HepG2 (cell line): ENCODE measurements around the gene KIAA1217. TPM values are rescaled to one million over a fixed set of nuclear protein-coding genes. Genes with fewer than 3 reads are reported as not detected.

ENCODE experiments used
- ATAC-seq: fragments of 200-7000 bp; cut with Tn5 transposase; 3 replicates; pipeline ENCODE4 v1.9.1; 2020; ENCODE audit warnings: mild to moderate bottlenecking, moderate library complexity
- BruUV-seq: library from RNA; stranded (reverse); fragments of 400-500 nt; replicated peaks from 2 replicates; lab custom pipeline; 2021; lab: Mats Ljungman, UMichigan
- CTCF ChIA-PET: fragments of 300-600 bp; formaldehyde crosslinking; extraction: SDS; loops from one replicate; lab custom pipeline; 2021; ENCODE audit warnings: low total read pairs, inconsistent platforms, low intra/inter-chr PET ratio; lab: Yijun Ruan, JAX
- POLR2A ChIA-PET: fragments of 350-600 bp; sonication (Branson Sonifier 250); formaldehyde crosslinking; loops from one replicate; lab custom pipeline; 2020; ENCODE audit warnings: antibody characterized with exemption, inconsistent platforms; lab: Yijun Ruan, JAX
- DNase-seq: peaks from one replicate; pipeline ENCODE4 v3.0.0-alpha.2; 2015; ENCODE audit warnings: low spot score
- FAIRE-seq: peaks from 3 replicates; lab custom pipeline; 2011; peaks lifted over from hg19 to GRCh38; lab: Jason Lieb, UNC
- H2AFZ ChIP-seq: one replicate; pipeline ENCODE4 v1.6.1; 2011; ENCODE audit warnings: low read length, inconsistent platforms
- H3K27ac ChIP-seq: fragments of 300-600 bp; 3 replicates; pipeline ENCODE4 v1.8.0; 2011; ENCODE audit warnings: mixed run types, mild to moderate bottlenecking, mixed read lengths, low read length, inconsistent platforms; ENCODE audit not compliant: insufficient read depth; ENCODE audit errors: extremely low read length
- H3K27me3 ChIP-seq, 2 experiments: fragments of 200-600 bp in 1 of 2; 2 replicates in 1 of 2; 3 replicates in 1 of 2; pipeline versions ENCODE4 v1.6.0 to v1.8.0; 2011; ENCODE audit warnings: low read length in 2 of 2, mild to moderate bottlenecking in 2 of 2, moderate library complexity in 2 of 2, inconsistent platforms in 1 of 2; ENCODE audit not compliant: insufficient read depth in 2 of 2, control insufficient read depth in 1 of 2
- H3K36me3 ChIP-seq, 2 experiments: fragments of 200-600 bp in 1 of 2; replicated peaks in 1 of 2; 2 replicates in 1 of 2; 3 replicates in 1 of 2; pipeline versions ENCODE4 v1.5.1 to v1.8.0; 2011; ENCODE audit warnings: low read length in 2 of 2, inconsistent platforms in 1 of 2; ENCODE audit not compliant: insufficient read depth in 2 of 2, control insufficient read depth in 1 of 2
- H3K4me1 ChIP-seq: 2 replicates; pipeline ENCODE4 v1.5.1; 2012; ENCODE audit warnings: low read length, inconsistent platforms; ENCODE audit not compliant: insufficient read depth
- H3K4me2 ChIP-seq: 2 replicates; pipeline ENCODE4 v1.6.0; 2011; ENCODE audit warnings: low read depth, low read length, inconsistent platforms
- H3K4me3 ChIP-seq, 3 experiments: fragments of 200-600 bp in 1 of 3; sonication (generic), shearing (Covaris generic) in 1 of 3; replicated peaks in 1 of 3; 2 replicates each; pipeline ENCODE4 v1.5.1; 2011 to 2016; ENCODE audit warnings: low read length in 3 of 3, inconsistent platforms in 2 of 3, low read depth in 2 of 3, mild to moderate bottlenecking in 2 of 3, control low read depth in 1 of 3, mixed read lengths in 1 of 3; ENCODE audit not compliant: insufficient read depth in 1 of 3
- H3K79me2 ChIP-seq: one replicate; pipeline ENCODE4 v1.6.1; 2011; ENCODE audit warnings: low read length, inconsistent platforms; ENCODE audit not compliant: insufficient read depth
- H3K9ac ChIP-seq: 2 replicates; pipeline ENCODE4 v1.6.0; 2011; ENCODE audit warnings: mild to moderate bottlenecking, low read depth, low read length, inconsistent platforms; ENCODE audit not compliant: insufficient read depth
- H3K9me3 ChIP-seq: 2 replicates; pipeline ENCODE4 v1.5.1; 2012; ENCODE audit warnings: mild to moderate bottlenecking, low read length
- H4K20me1 ChIP-seq: 2 replicates; pipeline ENCODE4 v1.6.0; 2011; ENCODE audit warnings: inconsistent platforms, mild to moderate bottlenecking, low read length, moderate library complexity; ENCODE audit not compliant: insufficient read depth
- ARHGAP35 ChIP-seq: sonication (generic); formaldehyde crosslinking; IDR thresholded peaks from 2 replicates; pipeline ENCODE4 v1.9.0; 2022; ENCODE audit warnings: mild to moderate bottlenecking, inconsistent platforms, moderate library complexity, missing genetic modification reagents, borderline replicate concordance
- ELF1 ChIP-seq: sonication (generic); formaldehyde crosslinking; IDR thresholded peaks from 2 replicates; pipeline ENCODE4 v1.4.0; 2020; ENCODE audit warnings: missing genetic modification reagents
- HINFP ChIP-seq: sonication (generic); formaldehyde crosslinking; IDR thresholded peaks from 2 replicates; pipeline ENCODE4 v1.4.0; 2020; ENCODE audit warnings: low read depth, mild to moderate bottlenecking, missing genetic modification reagents
- PREB ChIP-seq: sonication (generic); formaldehyde crosslinking; IDR thresholded peaks from 2 replicates; pipeline ENCODE4 v1.4.0; 2020; ENCODE audit warnings: missing genetic modification reagents
- RNF2 ChIP-seq: fragments of 450-650 bp; conservative IDR thresholded peaks from 2 replicates; pipeline ENCODE4 v1.6.1; 2016; ENCODE audit warnings: low read depth
- TFDP2 ChIP-seq: sonication (generic); formaldehyde crosslinking; IDR thresholded peaks from 2 replicates; pipeline ENCODE4 v1.4.0; 2020; ENCODE audit warnings: missing genetic modification reagents
- ZBTB34 ChIP-seq: sonication (generic); formaldehyde crosslinking; IDR thresholded peaks from 2 replicates; pipeline ENCODE4 v1.8.0; 2022; ENCODE audit warnings: mild to moderate bottlenecking, missing genetic modification reagents
- ZC3H4 ChIP-seq: sonication (generic); formaldehyde crosslinking; IDR thresholded peaks from 2 replicates; pipeline ENCODE4 v1.4.0; 2020; ENCODE audit warnings: missing genetic modification reagents, borderline replicate concordance
- ZKSCAN1 ChIP-seq: fragments of 150-350 bp; IDR thresholded peaks from 2 replicates; pipeline ENCODE4 v1.6.1; 2014; ENCODE audit warnings: low read length
- ZNF350 ChIP-seq: sonication (generic); formaldehyde crosslinking; IDR thresholded peaks from 2 replicates; pipeline ENCODE4 v1.4.0; 2020; ENCODE audit warnings: mild to moderate bottlenecking, low read depth, missing genetic modification reagents, borderline replicate concordance
- ZNF484 ChIP-seq: sonication (generic); formaldehyde crosslinking; IDR thresholded peaks from 2 replicates; pipeline ENCODE4 v1.5.1; 2020; ENCODE audit warnings: mild to moderate bottlenecking, low read depth, missing genetic modification reagents, borderline replicate concordance
- WGBS: methylation state at CpG from one replicate; pipeline ENCODE4 v1.1.6; 2017; ENCODE audit warnings: low lambda C conversion rate; 5-methylcytosine and 5-hydroxymethylcytosine counted together
- in situ Hi-C: cut with HindIII; loops from 2 replicates; pipeline ENCODE4 v1.10.0; 2017; ENCODE audit warnings: low pct_unique_long_range_greater_than_20kb; ENCODE audit not compliant: extremely low pct_ligation_motif_present
- intact Hi-C: fragments of 100-400 bp; cut with micrococcal nuclease; formaldehyde crosslinking; loops from one replicate; pipeline ENCODE4 v1.10.0; 2022; ENCODE audit not compliant: unreplicated experiment
- polyA plus RNA-seq, 8 experiments: library from polyadenylated mRNA; depleted of rRNA in 3 of 8; stranded (reverse) in 7 of 8; unstranded in 1 of 8; fragments of >200 nt; fragmentation: Illumina TruSeq in 4 of 8; extraction: Trizol in 4 of 8; gene quantifications; 2 replicates each; pipeline versions ENCODE4 v1.2.1 to v1.2.3, GENCODE V29; 2011 to 2016; ENCODE audit warnings: low read depth in 4 of 8, missing spikeins in 1 of 8, mixed read lengths in 1 of 8; ENCODE audit not compliant: insufficient read depth in 1 of 8
- total RNA-seq, 5 experiments: library from RNA; depleted of rRNA; stranded (reverse); fragments of >200 nt; fragmentation: Illumina TruSeq; extraction: Trizol; gene quantifications; 2 replicates each; pipeline ENCODE4 v1.2.3, GENCODE V29; 2016; ENCODE audit warnings: low read depth in 1 of 5

KIAA1217 gene
- total and polyA plus RNA-seq, 2 of the 13 experiments (the other 11 are each of a cell fraction or from before 2014, with no cell fraction given) = 4.6 to 10.9 TPM

GRCh38 chr10:24524314-24524713, 315.4 kb downstream of the KIAA1217 start (continued):
- no peak for TF ChIP-seq ZC3H4

- CTCF ChIA-PET = no interaction called here
- DNase-seq = no peak
- H3K9me3 ChIP-seq = no peaks in the 10 kb centered on the region
- H3K79me2 ChIP-seq = no peaks in the 10 kb centered on the region
- H3K27me3 ChIP-seq = no peaks in the 10 kb centered on the region
- no peak for TF ChIP-seq ZNF350 (CRISPR knock-in tag)
- no peak for TF ChIP-seq ZNF484 (CRISPR knock-in tag)
- no peak for TF ChIP-seq ELF1 (CRISPR knock-in tag)
- no peak for TF ChIP-seq TFDP2 (CRISPR knock-in tag)
- TF ChIP-seq ZKSCAN1 = no peak
- TF ChIP-seq PREB (CRISPR knock-in tag) = no peak
- no peak for TF ChIP-seq ZBTB34 (CRISPR knock-in tag)
- TF ChIP-seq ARHGAP35 (CRISPR knock-in tag) = no peak
- TF ChIP-seq HINFP (CRISPR knock-in tag) = no peak
- TF ChIP-seq RNF2 = no peak
- in situ Hi-C loops (no loop called here), intact Hi-C loops (no loop called here)
- 99% methylated on average over 13 of the region's 13 CpGs for WGBS
- H4K20me1 ChIP-seq = no peaks in the 10 kb centered on the region
- no peak for FAIRE-seq
- H3K4me2 ChIP-seq = no peak overlapping the region
- no peak for ATAC-seq
- H3K27ac ChIP-seq = no peak overlapping the region
- POLR2A ChIA-PET = no interaction called here
- peaks cover 28 to 46% of the 10 kb centered on the region in 2 experiments; a peak in 4 of 5 replicates for H3K36me3 ChIP-seq
- no peaks in the 10 kb centered on the region for H3K4me1 ChIP-seq
- H2AFZ ChIP-seq = no peak overlapping the region
- H3K9ac ChIP-seq = no peak overlapping the region
- no TSS peak for BruUV-seq
- no peak overlapping the region for H3K4me3 ChIP-seq
Measured at GRCh38 chr10:24526085-24526649, 317.2 kb downstream of the KIAA1217 start.
